Stimulated activated CD4-positive, alpha-beta T cell treated with anti-CD3 and anti-CD28 coated beads, Interleukin-1b, Interleukin-23, amount 100 ng/mL, for 48 hours (primary cell): ENCODE data around the gene ABCC6.
"Not testable (repeated sequence)": the region's sequence is repeated elsewhere in the genome, so short reads cannot be mapped to it uniquely, and the experiment has no call there.

Experiments
- DNase-seq: peaks from one replicate; pipeline ENCODE4 v3.0.0-alpha.2; 2020

The ABCC6 gene

GRCh38 chr16:16221382-16221781 lies 1.9 kb downstream of the ABCC6 start:
- DNase-seq = not testable (repeated sequence)

- DNase-seq = not testable (repeated sequence)
Observed at GRCh38 chr16:16220449-16220848, 2.8 kb downstream of the ABCC6 start.

GRCh38 chr16:16218787-16219186 lies 4.5 kb downstream of the ABCC6 start:
- DNase-seq = not testable (repeated sequence)

DNA sequence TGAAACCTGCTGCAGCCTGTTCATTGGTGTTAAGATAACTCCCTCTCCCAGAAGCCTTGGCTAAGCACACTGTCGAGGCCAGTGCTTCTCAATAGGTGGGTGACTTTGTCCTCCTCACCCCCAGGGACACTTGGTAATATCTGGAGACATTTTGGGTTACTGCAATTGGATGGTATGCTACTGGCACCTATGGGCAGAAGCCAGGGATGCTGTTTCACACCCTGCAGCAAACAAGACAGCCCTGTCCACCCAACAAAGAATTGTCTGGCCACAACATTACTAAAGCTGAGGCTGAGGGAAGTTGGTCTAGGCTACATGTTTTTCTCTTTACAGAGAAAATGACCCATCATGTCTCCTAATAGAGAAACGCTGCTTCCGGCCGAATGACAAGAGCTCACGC lies 4.9 kb downstream of the ABCC6 start:
- not testable (repeated sequence) for DNase-seq

- not testable (repeated sequence) for DNase-seq
Observed at GRCh38 chr16:16213863-16214293, 9.4 kb downstream of the ABCC6 start.

DNA sequence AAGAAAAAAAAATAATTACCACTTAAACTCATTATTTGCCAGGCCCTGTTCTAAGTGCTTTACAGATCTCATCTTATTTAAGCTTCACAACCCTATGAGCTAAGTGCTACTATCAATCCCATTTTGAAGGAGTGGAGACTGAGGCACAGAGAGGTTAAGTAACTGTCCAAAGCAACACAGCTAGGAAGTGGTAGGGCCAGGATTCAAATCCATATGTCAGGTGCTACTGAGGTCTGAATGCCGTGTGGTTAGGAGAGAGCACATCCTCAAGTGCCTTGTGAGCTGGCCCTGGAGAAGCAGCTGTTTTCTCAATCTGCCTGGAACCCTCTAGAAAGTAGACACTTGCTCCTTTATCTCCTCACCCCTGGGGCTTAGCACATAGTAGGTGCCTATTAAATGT lies 11.9 kb downstream of the ABCC6 start:
- not testable (repeated sequence) for DNase-seq

GRCh38 chr16:16208461-16208860 lies 14.8 kb downstream of the ABCC6 start:
- not testable (repeated sequence) for DNase-seq

DNA sequence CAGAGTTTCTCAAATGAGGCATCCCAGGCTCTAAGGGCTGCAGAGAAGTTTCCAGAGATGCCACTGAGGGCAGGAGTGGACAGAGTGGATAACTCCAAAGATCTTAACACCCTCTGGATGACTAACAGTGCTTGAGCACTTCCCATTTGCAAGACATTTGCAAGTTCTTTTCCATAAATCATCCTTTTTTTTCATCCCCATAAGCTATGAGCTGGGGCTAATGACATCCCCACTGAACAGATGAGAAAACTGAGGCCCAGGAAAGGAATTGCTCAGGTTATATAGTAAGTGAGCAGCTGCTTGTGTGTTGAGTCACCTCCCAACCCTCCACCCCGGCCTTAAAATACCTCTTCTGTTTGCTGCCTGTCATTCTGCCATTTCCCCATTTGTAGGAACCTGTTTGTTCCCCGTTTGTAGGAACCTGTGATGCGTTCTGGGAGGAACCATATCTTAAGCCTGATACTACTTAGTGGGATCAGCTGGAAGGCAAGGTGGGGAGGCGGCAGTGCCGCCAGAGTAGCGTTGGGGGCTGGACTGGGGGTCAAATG lies 15.4 kb downstream of the ABCC6 start:
- DNase-seq = not testable (repeated sequence)

DNA sequence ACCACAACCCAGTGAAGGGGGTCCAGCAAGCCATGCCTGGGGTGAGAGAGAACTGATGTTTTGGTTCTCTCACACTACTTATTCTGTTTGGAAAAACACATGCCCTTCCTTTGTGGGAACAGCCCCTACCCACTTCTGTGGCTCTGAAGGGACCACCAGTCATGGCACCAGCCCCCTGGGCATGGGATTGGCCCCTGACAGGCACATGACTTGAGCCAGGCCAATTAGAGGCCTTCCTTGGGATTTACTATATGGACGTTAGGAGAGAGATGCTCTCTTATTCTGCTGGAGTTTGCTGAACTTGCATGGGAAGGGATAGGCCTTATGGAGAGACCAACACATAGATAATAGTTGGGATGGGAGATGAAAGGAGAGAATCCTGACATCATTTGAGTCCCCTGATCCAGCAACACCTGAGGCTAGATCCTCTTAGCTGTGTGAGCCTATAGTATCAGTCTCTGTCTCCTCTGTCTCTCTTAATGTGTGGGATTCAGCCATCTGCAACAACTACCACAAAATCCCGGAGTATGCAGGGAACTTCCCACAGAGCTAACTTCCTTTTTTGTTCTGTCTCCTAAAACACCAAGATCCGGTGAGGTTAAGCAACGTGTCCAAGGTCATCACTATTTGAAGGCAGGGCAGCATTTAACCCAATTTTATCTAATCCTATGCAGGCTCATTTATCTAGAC lies 16.1 kb downstream of the ABCC6 start:
- not testable (repeated sequence) for DNase-seq

- not testable (repeated sequence) for DNase-seq
Observed at GRCh38 chr16:16205864-16206263, 17.4 kb downstream of the ABCC6 start.

DNA sequence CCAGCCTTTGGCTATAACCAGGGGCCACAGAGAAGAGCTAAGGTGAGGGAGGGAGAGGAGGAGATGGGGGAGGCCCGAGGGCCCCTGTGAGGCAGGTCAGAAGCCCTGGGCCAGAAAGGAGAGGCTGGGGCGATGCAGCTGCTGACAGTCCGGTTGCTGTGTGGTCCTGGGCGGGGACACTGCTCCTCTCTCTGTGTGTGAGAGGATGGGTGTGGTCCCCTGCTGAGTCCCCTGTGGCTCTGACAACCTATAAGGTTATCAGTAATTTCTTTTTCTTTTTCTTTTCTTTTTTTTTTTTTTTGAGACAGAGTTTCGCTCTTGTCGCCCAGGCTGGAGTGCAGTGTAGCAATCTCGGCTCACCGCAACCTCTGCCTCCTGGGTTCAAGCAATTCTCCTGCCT lies 18.7 kb downstream of the ABCC6 start:
- DNase-seq = not testable (repeated sequence)

GRCh38 chr16:16203494-16203893 lies 19.8 kb downstream of the ABCC6 start:
- DNase-seq = not testable (repeated sequence)

- DNase-seq = peak; percentile 50
Observed at GRCh38 chr16:16202400-16203143, 20.7 kb downstream of the ABCC6 start.

DNA sequence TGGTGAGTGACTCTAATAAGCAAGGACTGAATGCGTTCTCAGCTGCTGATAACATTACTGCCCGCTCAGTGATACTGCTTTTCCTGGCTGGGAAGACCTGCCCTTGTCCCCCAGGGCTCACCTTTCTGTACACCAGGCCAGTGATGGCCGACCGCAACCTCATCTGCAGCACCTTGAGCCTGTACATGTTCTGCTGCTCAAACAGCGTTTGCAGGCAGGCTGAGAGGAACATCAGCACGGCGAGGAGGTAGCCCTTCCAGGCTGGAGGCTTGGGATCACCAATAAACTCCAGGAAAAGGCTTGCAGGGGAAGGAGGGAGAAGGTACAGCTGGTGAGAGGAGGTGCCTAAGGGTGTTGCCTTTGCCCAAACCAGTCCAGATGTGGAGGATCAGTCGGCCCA lies 21.4 kb downstream of the ABCC6 start:
- not testable (repeated sequence) for DNase-seq

- not testable (repeated sequence) for DNase-seq
Observed at GRCh38 chr16:16200391-16200790, 22.9 kb downstream of the ABCC6 start.

GRCh38 chr16:16199428-16199827 lies 23.9 kb downstream of the ABCC6 start:
- not testable (repeated sequence) for DNase-seq

DNA sequence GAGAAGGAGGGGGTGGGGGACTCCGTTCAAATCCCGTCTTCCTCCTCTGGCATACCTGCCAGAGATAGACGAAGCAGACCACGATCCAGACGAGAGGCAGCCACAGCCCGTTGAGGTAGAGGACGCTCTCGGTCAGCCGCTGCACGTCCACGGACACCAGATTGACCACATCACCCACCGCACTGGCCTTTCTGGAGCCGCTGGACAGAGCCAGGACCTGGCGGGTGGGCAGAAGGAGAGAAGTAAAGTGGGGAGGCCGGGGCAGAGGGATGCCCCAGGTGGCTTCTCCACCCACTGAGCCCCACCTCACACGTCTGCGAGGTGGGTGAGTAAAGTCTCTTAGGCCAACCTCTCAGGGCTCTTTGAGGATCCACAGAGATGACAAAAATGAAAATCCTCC lies 25.3 kb downstream of the ABCC6 start:
- no peak for DNase-seq

- no peak for DNase-seq
Observed at GRCh38 chr16:16197331-16197730, 26.0 kb downstream of the ABCC6 start.

GRCh38 chr16:16196099-16196498 lies 27.2 kb downstream of the ABCC6 start:
- no peak for DNase-seq

- DNase-seq = no peak
Observed at GRCh38 chr16:16191493-16192167, 31.7 kb downstream of the ABCC6 start.

GRCh38 chr16:16190966-16191365 lies 32.3 kb downstream of the ABCC6 start:
- DNase-seq = not testable (repeated sequence)

- DNase-seq = no peak
Observed at GRCh38 chr16:16190546-16190945, 32.7 kb downstream of the ABCC6 start.

GRCh38 chr16:16189842-16190241 lies 33.5 kb downstream of the ABCC6 start:
- no peak for DNase-seq
